SU-DHL-6 (cell line): ENCODE results near the gene INO80C.

Source experiments
- H2AFZ ChIP-seq: fragments of 200-600 bp; sonication (generic); 2 replicates; pipeline ENCODE4 v1.6.1; 2014; ENCODE audit warnings: low read depth, mild to moderate bottlenecking, moderate library complexity, mixed read lengths, antibody characterized with exemption, low read length; ENCODE audit not compliant: severe bottlenecking
- H3F3A ChIP-seq: fragments of 200-600 bp; shearing (Covaris generic); 2 replicates; pipeline ENCODE4 v1.6.0; 2016; ENCODE audit warnings: antibody characterized with exemption, mild to moderate bottlenecking; ENCODE audit not compliant: insufficient read depth
- H3K27ac ChIP-seq: fragments of 200-600 bp; sonication (generic); 2 replicates; pipeline ENCODE4 v1.5.1; 2016; ENCODE audit warnings: low read depth, mild to moderate bottlenecking, low read length, moderate library complexity, mixed read lengths
- H3K27me3 ChIP-seq: fragments of 200-600 bp; sonication (generic), shearing (Covaris generic); 2 replicates; pipeline ENCODE4 v1.6.0; 2014; ENCODE audit warnings: mild to moderate bottlenecking, low read length
- H3K36me3 ChIP-seq: fragments of 200-600 bp; sonication (generic); 2 replicates; pipeline ENCODE4 v1.6.1; 2014; ENCODE audit warnings: mild to moderate bottlenecking, low read length, mixed read lengths
- H3K4me2 ChIP-seq: fragments of 300-600, 200-600 bp; shearing (Covaris generic), sonication (generic); 2 replicates; pipeline ENCODE4 v1.6.0; 2014; ENCODE audit warnings: low read length, low read depth, mild to moderate bottlenecking; ENCODE audit not compliant: poor library complexity, severe bottlenecking
- H3K4me3 ChIP-seq: fragments of 200-600 bp; sonication (generic); 2 replicates; pipeline ENCODE4 v1.5.1; 2014; ENCODE audit warnings: antibody characterized with exemption, low read length, mild to moderate bottlenecking, mixed read lengths; ENCODE audit not compliant: insufficient read depth, poor library complexity, severe bottlenecking
- H3K79me2 ChIP-seq: fragments of 200-600 bp; sonication (generic); 2 replicates; pipeline ENCODE4 v1.6.1; 2014; ENCODE audit warnings: mild to moderate bottlenecking, low read length, moderate library complexity; ENCODE audit not compliant: insufficient read depth
- H3K9ac ChIP-seq: fragments of 200-600 bp; sonication (generic); 2 replicates; pipeline ENCODE4 v1.7.0; 2014; ENCODE audit warnings: mild to moderate bottlenecking, low read length
- H3K9me2 ChIP-seq: fragments of 200-600 bp; sonication (generic); replicated peaks from 2 replicates; pipeline ENCODE4 v1.6.1; 2014; ENCODE audit warnings: low read length; ENCODE audit not compliant: insufficient read depth
- H3K9me3 ChIP-seq: fragments of 200-600 bp; sonication (generic); 2 replicates; pipeline ENCODE4 v1.6.1; 2014; ENCODE audit warnings: low read length, mixed read lengths; ENCODE audit not compliant: insufficient read depth
- H4K20me1 ChIP-seq: fragments of 200-600 bp; sonication (generic); 2 replicates; pipeline ENCODE4 v1.6.1; 2014; ENCODE audit warnings: low read depth, mild to moderate bottlenecking, antibody characterized with exemption, low read length, moderate library complexity, mixed read lengths
- EZH2phosphoT487 ChIP-seq: fragments of 200-600 bp; sonication (generic), shearing (Covaris generic); conservative IDR thresholded peaks from 2 replicates; pipeline ENCODE4 v1.6.1; 2018; ENCODE audit warnings: mild to moderate bottlenecking, antibody characterized with exemption, low read length, moderate library complexity, mixed read lengths
- TF ChIP-seq, protein P1 (sequence below): fragments of 200-600 bp; sonication (generic); IDR thresholded peaks from one replicate; pipeline ENCODE4 v1.5.1; 2017; ENCODE audit warnings: antibody characterized with exemption, mild to moderate bottlenecking, low read length, moderate library complexity; ENCODE audit not compliant: insufficient read depth, poor library complexity, severe bottlenecking

INO80C gene

DNA sequence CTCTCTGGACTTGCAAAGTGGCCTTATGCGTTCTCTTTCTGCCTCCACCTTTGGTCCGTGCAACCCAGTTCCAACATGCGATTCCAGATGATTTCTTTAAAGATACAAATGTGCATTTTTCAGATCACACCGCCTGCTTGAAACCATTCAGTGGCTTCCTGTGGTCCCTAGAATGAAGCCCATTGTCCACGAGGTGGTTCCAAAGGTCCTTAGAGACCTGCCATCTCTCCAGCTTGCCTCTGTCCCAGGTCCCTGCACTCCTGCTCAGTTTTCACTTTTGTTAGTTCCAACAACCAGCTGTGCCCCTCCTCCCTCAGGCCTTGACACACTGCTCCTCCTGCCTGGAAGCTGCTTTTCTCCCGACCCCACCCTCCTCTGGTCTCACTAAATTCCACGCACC lies 3.6 kb upstream of the INO80C start:
- Histone ChIP-seq H3K79me2 (peaks cover 9% of the 10 kb centered on the region), H2AFZ (no peak overlapping the region), H3K4me2 (no peak overlapping the region)

DNA sequence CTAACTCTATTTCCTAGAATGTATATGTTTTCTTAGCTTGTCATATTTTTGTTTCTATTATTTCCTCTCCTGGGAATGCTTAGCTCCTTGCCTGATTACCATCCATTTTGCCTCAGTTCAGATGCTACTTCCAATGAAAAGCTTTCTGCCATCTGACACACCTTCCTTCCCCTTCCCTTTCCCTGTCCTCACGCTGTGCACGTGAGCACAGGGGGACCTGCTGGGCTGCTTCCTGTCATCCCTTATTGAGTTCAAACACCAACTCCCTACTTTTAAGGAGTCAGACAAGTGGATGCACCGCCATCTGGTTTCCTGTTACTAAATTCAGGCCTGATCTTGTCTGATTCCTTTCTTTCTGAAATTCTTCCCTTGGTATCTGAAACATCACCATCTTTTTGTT lies 2.4 kb upstream of the INO80C start:
- H3K27me3 ChIP-seq = no peaks in the 10 kb centered on the region
- no peaks in the 10 kb centered on the region for H3F3A ChIP-seq
- TF ChIP-seq, protein P1, sequence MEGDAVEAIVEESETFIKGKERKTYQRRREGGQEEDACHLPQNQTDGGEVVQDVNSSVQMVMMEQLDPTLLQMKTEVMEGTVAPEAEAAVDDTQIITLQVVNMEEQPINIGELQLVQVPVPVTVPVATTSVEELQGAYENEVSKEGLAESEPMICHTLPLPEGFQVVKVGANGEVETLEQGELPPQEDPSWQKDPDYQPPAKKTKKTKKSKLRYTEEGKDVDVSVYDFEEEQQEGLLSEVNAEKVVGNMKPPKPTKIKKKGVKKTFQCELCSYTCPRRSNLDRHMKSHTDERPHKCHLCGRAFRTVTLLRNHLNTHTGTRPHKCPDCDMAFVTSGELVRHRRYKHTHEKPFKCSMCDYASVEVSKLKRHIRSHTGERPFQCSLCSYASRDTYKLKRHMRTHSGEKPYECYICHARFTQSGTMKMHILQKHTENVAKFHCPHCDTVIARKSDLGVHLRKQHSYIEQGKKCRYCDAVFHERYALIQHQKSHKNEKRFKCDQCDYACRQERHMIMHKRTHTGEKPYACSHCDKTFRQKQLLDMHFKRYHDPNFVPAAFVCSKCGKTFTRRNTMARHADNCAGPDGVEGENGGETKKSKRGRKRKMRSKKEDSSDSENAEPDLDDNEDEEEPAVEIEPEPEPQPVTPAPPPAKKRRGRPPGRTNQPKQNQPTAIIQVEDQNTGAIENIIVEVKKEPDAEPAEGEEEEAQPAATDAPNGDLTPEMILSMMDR = no peak
- no peak for TF ChIP-seq EZH2phosphoT487
- H3K9ac ChIP-seq = no peak overlapping the region
- no peaks in the 10 kb centered on the region for H3K9me3 ChIP-seq
- H3K36me3 ChIP-seq = no peaks in the 10 kb centered on the region
- no peak overlapping the region for H2AFZ ChIP-seq
- no peaks in the 10 kb centered on the region for H3K9me2 ChIP-seq
- no peak overlapping the region for H3K4me2 ChIP-seq
- peaks cover 22% of the 10 kb centered on the region for H3K79me2 ChIP-seq
- no peak overlapping the region for H3K27ac ChIP-seq
- no peaks in the 10 kb centered on the region for H4K20me1 ChIP-seq
- H3K4me3 ChIP-seq = no peak overlapping the region

More for the DNA sequence above, 3.6 kb upstream of the INO80C start:
- H3K27ac ChIP-seq = no peak overlapping the region
- no peaks in the 10 kb centered on the region for H4K20me1 ChIP-seq
- no peak overlapping the region for H3K9ac ChIP-seq
- H3K9me3 ChIP-seq = no peaks in the 10 kb centered on the region
- H3F3A ChIP-seq = no peaks in the 10 kb centered on the region
- H3K4me3 ChIP-seq = no peak overlapping the region
- H3K9me2 ChIP-seq = no peaks in the 10 kb centered on the region
- H3K36me3 ChIP-seq = no peaks in the 10 kb centered on the region
- TF ChIP-seq, protein P1 = no peak
- no peak for TF ChIP-seq EZH2phosphoT487
- H3K27me3 ChIP-seq = no peaks in the 10 kb centered on the region

DNA sequence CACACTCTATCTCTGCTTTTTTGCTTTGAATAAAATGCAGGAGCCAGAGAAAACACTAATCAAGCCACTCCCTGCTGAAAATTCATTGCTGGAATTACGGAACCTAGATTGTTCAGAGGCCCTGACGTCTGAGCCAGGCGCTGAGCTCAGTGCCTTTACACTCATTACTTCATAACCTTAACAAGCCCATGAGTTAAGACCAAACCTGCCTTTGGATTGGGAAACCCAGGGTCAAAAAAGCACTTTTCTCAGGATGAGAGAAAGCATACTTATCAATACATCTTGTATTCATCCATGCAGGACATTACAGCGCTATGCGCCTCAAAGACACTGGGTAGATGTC lies 762 bp downstream of the INO80C start:
- no peak for TF ChIP-seq EZH2phosphoT487
- TF ChIP-seq, protein P1 = no peak
- Histone ChIP-seq H3K79me2 (peaks cover 51% of the 10 kb centered on the region), H3K4me2 (peak overlapping the region; percentile 89), H2AFZ (peak overlapping the region; percentile 75), H3K9ac (peak overlapping the region; percentile 72), H3K4me3 (peak overlapping the region; percentile 81), H4K20me1 (no peaks in the 10 kb centered on the region), H3K27ac (peak overlapping the region; percentile 73), H3K27me3 (no peaks in the 10 kb centered on the region), H3K9me3 (no peaks in the 10 kb centered on the region), H3K9me2 (no peaks in the 10 kb centered on the region), H3K36me3 (no peaks in the 10 kb centered on the region), H3F3A (no peaks in the 10 kb centered on the region)
